AG10803 (cell line): ENCODE measurements around the gene STK32B.

ENCODE experiments used
- DNase-seq: peaks from one replicate; pipeline ENCODE4 v3.0.0; 2010; ENCODE audit warnings: low read depth
- H3K4me3 ChIP-seq: 2 replicates; pipeline ENCODE4 v1.5.1; 2011; ENCODE audit warnings: mild to moderate bottlenecking, low read length, control low read depth
- CTCF ChIP-seq: conservative IDR thresholded peaks from 2 replicates; pipeline ENCODE4 v1.5.1; 2011; ENCODE audit warnings: mild to moderate bottlenecking, low read length, control low read depth, inconsistent platforms

STK32B gene

GRCh38 chr4:5391492-5391891, 340.2 kb downstream of the STK32B start:
- no peak for DNase-seq
- no peak overlapping the region for H3K4me3 ChIP-seq
- TF ChIP-seq CTCF: no peak

- H3K4me3 ChIP-seq: no peak overlapping the region
- DNase-seq: no peak
- no peak for TF ChIP-seq CTCF
These were observed 342.7 kb downstream of the STK32B start for GRCh38 chr4:5393911-5394513.

- no peak for DNase-seq
- TF ChIP-seq CTCF: no peak
- no peak overlapping the region for H3K4me3 ChIP-seq
These were observed 344.5 kb downstream of the STK32B start for GRCh38 chr4:5395781-5396180.

GRCh38 chr4:5398056-5398455, 346.8 kb downstream of the STK32B start:
- TF ChIP-seq CTCF: no peak
- no peak for DNase-seq
- no peak overlapping the region for H3K4me3 ChIP-seq

GRCh38 chr4:5399124-5399523, 347.8 kb downstream of the STK32B start:
- DNase-seq: no peak
- no peak for TF ChIP-seq CTCF
- H3K4me3 ChIP-seq: no peak overlapping the region

- peak; percentile 31 for DNase-seq
- H3K4me3 ChIP-seq: no peak overlapping the region
- peak; percentile 77 for TF ChIP-seq CTCF
These were observed 348.6 kb downstream of the STK32B start for GRCh38 chr4:5399790-5400421.

GRCh38 chr4:5403746-5404497, 352.6 kb downstream of the STK32B start:
- H3K4me3 ChIP-seq: no peak overlapping the region
- DNase-seq: no peak
- no peak for TF ChIP-seq CTCF
